Mucosa of gallbladder (tissue), 1 donor: Measurements from ENCODE around the gene LKAAEAR1. TPM values are rescaled to one million over a fixed set of nuclear protein-coding genes. Genes with fewer than 3 reads are reported as not detected.
"Not testable (repeated sequence)": the region's sequence is repeated elsewhere in the genome, so short reads cannot be mapped to it uniquely, and the experiment has no call there.

ENCODE experiments used
- DNase-seq: peaks from one replicate; pipeline ENCODE4 v3.0.0-alpha.2; 2020; ENCODE audit warnings: low spot score
- total RNA-seq: library from RNA; stranded (reverse); gene quantifications from one replicate; pipeline ENCODE4 v1.2.1, GENCODE V29; 2021
- donor health status: DM: no; HTN: no; CAD: no.

Gene LKAAEAR1
- not detected for total RNA-seq

DNA sequence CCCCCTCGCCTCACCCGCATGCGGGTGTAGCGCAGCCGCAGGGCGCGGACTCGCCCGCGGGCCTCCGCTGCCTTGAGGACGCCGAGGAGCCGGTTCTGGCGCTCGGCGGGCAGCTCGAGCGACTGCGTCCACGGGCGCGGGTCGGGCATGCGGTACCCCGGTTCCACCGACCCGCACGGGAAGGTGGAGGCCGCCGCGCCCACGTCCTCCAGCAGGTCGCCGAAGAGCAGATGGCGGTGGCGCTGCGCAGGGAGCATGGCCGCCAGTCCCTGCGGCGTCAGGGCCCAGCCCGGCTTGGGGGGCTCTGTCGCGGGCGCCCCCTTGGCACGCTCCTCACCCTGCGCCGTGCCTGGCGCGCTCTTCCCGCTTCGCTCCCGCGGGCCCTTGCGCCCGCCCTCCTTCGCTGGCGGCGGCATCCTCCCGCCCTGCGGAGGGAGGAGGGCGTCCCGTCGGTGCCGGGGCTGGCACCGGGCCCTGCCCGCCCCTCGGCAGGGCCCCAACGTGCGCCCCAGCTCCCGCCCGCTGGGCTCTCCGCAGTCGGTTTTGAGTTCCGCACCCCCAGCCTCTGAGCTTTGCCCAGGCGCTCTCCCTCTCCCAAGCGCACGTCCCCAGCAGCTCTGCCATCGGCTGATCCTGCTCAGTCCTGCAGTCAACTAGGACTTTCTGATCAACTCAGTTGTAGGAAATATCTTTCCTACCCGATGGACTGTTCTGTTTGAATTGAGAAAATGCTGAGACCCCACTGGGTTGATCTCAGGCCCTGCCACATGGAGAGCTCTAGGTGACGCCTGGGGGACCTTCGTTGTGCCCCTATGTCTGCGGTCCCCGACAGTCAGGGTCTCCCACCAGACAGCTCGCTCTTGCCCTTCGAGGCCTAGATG, at the start of gene LKAAEAR1:
Gene LKAAEAR1, minus strand, starts transcription at position 595 of the 881 bp plus-strand sequence. Its CDS starts 179 bp downstream, at position 416.
- no peak for DNase-seq

DNA sequence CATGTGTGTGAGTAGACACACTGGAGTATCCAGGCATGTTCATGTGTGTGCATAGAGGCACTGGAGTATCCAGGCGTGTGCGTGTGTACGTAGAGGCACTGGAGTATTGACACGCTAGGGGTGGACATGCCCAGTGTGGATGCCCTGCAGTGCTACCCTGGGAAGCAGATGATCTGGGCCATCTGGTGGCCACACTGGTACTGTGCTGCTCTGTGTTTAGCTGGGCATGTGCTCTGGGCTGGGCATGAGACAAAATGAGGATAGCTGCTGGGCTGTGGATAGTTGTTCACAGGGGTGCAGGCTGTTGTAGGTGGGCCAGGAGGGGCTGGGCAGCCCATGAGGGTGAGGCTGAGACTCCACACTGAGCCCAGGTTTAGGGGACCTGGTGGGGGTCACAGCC, 47.2 kb upstream of the LKAAEAR1 start:
- no peak for DNase-seq

DNA sequence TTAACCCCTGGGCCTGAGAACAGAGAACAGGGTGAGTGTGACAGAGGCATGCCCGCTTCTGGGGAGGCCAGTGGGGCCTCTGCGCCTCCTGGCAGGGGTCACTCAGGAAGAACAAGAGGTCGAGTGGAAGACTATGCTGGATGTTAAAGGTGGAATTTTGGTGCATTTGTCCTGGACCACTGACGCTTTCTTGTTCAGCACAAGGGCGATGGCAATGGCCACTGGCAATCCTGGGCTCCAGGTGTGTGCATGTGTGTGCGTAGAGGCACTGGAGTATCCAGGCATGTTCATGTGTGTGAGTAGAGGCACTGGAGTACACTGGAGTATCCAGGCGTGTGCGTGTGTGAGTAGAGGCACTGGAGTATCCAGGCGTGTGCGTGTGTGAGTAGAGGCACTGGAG, 46.7 kb upstream of the LKAAEAR1 start:
- DNase-seq, result no peak

GRCh38 chr20:64130271-64130670, 46.1 kb upstream of the LKAAEAR1 start:
- no peak for DNase-seq

DNA sequence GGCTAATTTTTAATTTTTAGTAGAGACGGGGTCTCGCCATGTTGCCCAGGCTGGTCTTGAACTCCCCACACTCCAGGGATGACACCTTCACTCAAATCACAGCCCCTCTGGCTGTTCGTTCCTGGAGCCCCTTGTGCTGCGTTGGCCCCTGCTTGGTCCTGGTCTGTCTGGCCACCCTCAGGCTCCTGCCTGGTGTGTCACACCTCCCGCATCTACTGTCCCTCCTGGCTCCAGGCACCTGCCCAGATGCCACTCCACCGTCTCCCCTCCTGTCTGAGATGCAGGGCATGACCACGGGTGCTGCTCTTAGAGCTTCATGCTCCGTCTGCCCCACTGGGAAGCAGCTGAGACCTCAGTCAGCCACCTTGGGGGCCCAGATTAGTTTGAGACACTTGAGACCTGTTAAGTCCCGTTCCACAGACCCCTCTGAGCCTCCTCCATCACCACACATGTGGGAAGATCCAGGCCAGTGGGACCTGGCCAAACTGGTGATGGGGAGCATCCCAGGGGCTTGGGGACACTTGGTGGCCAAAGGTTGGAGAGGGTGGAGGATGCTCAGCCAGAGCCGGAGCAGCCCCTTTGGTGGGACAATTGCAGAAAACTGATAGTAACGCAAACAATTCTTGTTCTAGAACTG, 45.1 kb upstream of the LKAAEAR1 start:
- DNase-seq, result no peak

DNA sequence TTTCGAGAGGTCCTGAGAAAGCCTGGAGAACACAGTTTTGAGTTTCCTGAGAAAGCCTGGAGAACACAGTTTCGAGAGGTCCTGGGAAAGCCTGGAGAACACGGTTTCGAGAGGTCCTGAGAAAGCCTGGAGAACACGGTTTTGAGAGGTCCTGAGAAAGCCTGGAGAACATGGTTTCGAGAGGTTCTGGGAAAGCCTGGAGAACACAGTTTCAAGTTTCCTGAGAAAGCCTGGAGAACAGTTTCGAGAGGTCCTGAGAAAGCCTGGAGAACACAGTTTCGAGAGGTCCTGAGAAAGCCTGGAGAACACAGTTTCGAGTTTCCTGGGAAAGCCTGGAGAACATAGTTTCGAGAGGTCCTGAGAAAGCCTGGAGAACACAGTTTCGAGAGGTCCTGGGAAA, 39.3 kb upstream of the LKAAEAR1 start:
- DNase-seq, result not testable (repeated sequence)

DNA sequence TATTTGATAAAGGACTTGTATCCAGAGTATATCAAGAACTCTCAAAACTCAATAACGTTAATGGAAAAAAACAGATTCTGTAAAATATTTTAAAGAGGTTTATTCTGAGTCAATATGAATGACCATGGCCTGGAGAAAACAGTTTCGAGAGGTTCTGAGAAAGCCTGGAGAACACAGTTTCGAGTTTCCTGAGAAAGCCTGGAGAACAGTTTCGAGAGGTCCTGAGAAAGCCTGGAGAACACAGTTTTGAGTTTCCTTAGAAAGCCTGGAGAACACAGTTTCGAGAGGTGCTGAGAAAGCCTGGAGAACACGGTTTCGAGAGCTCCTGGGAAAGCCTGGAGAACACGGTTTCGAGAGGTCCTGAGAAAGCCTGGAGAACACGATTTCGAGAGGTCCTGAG, 38.7 kb upstream of the LKAAEAR1 start:
- not testable (repeated sequence) for DNase-seq

- no peak for DNase-seq
Measured at GRCh38 chr20:64121586-64121985, 37.4 kb upstream of the LKAAEAR1 start.

DNA sequence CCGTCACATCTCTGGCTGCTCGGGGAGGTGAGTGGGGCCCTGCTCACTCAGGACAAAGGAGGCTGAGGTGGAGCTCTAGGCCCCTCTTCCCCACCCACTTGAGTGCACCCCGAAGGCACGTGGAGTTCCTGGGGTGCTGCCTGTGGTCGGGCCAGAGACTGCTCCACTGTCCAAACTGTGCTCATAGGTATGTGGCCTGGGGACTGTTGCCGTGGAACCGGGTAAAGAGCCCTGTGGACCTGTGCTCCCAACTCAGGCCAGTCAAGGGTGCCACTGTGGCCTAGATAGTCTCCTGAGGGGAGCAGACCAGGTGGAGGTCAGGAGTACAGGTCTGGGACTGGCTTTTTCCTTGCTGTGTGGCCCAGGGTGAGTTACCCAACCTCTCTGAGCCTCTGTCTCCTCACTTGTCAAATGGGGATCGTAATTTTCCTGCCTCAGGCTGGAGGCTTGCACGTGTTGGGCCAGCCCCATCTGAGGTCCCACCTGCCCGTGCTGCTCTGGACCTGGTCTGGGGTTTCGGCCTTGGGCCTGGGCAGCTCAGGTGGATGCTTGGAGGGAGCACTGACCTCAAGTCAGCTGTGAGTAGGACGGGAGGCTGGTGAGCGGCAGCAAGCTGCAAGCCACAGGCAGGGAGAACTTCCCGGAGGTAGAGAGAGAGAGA, 35.6 kb upstream of the LKAAEAR1 start:
- DNase-seq, result no peak

- no peak for DNase-seq
Measured at GRCh38 chr20:64119301-64119680, 35.1 kb upstream of the LKAAEAR1 start.

DNA sequence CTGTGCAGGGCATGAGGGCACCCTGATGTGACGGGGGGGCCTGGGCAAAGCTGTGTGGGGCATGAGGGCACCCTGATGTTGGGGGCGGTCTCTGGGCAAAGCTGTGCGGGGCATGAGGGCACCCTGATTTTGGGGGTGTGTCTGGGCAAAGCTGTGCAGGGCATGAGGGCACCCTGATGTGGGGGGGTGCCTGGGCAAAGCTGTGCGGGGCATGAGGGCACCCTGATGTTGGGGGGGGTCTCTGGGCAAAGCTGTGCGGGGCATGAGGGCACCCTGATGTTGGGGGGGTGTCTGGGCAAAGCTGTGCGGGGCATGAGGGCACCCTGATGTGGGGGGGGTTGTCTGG, 33.2 kb upstream of the LKAAEAR1 start:
- not testable (repeated sequence) for DNase-seq

GRCh38 chr20:64116541-64117431, 32.6 kb upstream of the LKAAEAR1 start:
- no peak for DNase-seq

GRCh38 chr20:64116016-64116415, 31.8 kb upstream of the LKAAEAR1 start:
- no peak for DNase-seq

GRCh38 chr20:64115171-64115911, 31.1 kb upstream of the LKAAEAR1 start:
- no peak for DNase-seq

GRCh38 chr20:64114356-64114971, 30.3 kb upstream of the LKAAEAR1 start:
- DNase-seq, result no peak

GRCh38 chr20:64113796-64114355, 29.7 kb upstream of the LKAAEAR1 start:
- DNase-seq, result no peak

- no peak for DNase-seq
Measured at GRCh38 chr20:64113444-64113775, 29.2 kb upstream of the LKAAEAR1 start.

DNA sequence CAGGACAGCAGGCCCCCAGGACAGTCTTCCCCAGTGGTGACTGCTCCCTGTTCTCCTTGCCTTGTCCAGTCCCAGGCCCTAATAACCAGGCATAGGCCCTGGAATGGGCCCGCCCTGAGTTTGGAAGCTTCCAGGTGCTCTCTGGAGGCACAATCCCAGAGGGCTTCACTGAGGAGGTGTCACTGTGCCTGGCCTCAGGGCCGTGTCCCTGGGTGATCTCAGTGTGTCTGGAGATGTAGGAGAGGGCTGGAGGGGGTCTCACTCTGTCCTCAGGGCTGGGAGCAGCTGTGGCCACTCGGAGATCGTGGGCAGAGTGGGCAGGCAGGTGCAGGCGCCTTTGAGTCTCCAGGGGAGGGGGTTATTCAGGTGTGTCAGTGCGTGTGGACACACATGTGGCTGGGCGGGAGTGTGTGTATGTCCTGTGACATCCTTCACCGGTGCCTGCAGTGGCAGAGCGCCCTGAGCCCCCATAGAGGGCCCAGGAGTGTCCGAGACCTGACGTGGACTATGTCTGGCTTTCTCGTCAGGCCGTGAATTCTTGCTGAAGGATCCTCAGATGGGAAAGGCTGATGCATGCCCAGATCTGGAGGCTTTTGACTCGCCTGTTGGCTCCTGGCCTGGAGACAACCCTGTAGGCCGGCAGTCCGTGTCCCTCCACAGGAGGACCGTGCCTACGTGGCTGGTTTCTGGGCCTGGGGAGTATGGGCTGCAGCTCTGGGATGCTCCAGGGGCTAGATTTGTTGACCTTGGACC, 28.7 kb upstream of the LKAAEAR1 start:
- DNase-seq, result no peak

DNA sequence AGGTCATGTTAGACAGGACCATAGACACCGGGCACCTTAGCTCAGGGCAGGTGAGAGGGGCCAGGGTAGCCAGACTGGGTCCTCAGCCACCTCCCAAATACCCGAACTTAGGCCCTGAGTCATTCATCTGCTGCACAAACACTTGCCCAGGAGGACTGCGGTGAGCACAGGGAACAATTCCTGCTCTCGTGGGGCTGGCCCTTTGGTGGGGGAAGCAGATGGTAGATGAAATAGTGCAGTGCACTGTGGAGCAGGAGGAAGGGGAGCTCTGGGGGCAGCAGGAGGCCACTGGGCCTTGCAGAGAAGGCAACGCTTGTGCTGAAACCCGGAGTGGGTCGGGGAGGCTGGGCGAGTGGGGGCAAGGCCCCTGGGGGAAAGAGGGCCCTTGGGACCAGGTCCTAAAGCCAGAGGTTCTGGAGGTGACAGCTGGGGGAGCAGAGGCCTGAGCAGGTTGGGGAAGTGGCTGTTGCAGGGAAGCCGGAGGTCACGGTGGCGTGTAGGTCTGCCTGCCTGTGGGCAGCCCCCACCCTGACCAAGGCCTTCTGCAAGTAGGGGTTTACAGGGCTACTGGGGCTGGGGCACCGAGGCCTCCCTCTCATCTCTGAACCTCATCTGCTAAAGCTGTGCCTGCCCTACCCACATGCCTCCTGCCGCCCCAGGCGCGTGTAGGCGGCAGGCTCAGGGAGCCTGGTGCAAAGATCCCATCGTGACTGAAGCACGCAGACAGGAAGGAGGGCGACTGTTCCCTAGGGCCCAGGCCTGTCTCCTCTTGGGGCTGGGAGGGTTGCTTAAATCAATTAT, 27.8 kb upstream of the LKAAEAR1 start:
- DNase-seq, result no peak
